Measurements from ENCODE around the gene NDST1.

The NDST1 gene

DNA sequence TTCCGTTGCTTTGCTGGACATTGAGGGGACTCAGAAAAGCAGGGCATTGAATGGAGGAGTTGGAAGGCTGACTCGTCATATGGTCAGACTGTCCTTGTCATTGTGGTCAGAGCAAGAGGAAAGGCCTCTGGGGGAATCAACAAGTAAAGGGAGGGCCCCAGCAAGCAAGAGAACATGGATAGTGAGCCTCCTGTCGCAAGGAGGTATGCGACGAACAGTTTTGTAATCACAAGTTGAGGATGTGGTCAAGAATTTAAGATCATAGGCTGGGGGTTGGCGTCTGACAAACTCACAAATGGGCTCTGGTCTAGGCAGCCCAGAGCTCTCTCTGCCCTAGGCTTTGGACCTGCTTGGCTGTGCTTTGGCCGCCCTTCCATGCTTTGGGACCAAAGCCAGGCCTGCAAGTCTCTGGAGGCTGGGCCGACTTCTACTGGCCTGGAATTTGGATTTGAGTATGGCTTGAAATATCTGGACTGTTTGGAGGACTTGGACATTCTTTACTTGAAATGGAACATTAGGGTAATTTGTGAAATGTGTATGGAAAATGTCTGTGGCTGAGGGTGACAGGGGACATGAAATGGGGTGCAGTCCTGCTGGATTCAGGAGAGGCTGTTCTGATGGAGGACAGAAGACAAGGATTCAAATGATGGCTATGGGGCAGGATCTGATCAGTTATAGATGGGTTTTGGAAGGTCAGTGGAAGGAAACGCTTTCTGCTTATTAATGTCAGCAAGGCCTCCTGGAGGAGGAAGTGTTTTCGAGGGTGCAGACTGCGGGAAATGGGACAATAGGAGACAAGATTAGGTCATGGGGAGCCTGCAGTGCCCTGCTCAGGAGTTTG lies 19.2 kb upstream of the NDST1 start:
- in situ Hi-C loops (cut with MboI; ENCODE audit: low sequenced_read_pairs) = no loop called here

DNA sequence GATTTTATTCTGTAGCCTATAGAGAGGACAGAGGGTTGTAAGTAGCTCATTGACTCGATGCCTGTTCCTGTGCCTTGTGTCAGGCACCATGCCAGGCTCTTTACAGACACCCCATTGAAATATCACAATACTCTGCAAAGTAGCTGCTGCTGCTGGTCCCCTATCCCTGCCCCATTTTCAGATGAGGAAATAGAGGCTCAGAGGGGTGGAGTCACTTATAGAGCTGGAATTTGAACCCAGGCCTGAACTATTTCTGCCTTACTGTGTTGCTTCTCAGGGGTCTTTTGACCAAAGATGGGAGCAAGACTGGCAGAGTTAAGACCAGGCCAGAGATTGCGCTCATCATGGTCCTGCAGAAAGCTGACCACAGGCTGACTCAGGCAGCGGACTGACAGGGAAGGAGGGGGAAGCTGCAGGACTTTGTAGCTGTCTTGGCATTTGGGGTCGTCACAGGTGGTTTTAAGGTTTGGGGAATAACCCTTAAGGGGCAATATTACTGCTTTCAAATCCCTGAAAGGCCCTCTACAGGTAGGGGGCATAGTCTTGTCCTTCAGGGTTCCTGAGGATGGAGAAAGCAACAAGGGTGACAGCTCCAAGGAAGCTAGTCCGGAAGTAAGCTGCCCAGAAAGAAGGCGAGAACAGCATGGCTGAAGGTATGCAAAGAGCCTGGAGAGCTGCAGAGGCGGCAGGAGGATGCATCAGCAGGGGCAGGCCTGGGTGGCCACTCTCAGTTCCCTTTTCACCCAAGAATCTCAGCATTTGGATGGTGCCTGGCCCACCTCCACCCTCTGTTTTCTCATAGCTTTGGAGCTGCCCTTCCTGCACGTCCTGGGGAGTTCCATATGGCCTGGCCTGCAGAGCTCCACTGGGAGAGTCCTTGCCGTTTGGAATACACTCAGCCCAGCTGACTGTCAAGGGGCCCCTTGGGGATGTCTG lies 18.3 kb upstream of the NDST1 start:
- in situ Hi-C loops (cut with MboI; ENCODE audit: low sequenced_read_pairs) = no loop called here

DNA sequence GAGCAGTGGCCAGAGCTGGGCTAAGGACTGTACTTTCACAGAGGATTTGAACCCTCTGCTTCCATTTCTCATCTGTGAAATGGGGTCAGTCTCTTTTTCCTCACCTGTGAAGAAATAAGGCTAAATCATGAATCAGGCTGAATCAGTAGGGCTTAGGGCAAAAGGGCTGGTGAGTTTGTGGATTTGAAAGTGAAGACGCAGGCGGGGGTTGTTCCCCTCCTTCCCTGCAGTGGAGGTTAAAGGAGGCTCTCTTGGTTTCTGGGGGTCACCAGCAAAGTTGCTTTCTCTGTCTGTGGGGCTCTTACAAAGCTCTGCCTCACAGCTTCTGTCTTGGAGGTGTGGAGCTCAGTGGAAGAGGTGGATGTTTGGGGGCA lies 17.6 kb upstream of the NDST1 start:
- in situ Hi-C loops (cut with MboI; ENCODE audit: low sequenced_read_pairs) = no loop called here

DNA sequence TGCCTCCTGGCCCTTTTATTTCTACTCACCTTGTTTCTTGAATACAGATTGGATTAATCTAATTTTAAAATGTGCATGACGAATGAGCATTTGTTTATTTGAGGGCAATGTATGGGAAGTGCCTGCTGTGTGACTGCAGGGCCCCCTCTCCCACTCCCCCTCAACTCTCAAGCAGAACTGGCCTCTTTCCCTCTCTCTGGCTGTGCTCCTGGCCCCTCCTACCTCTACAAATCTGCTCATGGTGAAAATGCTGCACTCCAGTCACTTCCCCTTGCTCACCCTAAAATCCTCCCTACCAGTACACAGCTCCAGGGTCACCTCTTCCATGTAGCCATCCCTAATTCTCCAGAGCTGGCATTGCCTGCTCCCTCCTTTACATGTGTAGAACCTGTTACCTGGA lies 17.2 kb upstream of the NDST1 start:
- in situ Hi-C loops (cut with MboI; ENCODE audit: low sequenced_read_pairs) = no loop called here

DNA sequence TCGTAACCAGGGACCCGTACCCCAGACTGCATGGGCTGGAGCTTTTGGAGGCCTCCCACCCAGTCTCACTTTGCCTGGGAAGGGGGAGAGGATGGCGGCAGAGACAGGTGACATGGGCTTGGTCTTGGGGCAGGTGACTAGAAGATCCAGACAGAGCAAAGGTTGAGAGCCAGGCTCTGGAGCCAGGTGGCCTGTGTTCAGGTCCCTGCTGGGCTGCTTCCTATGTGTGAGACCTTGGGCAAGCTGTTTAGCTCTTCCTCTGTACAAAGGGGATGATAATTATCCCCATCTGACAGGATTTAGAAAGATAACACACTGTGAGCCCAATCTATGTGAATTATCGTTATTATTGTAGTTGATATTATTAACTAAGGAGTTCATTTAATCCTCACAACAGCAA lies 16.1 kb upstream of the NDST1 start:
- in situ Hi-C loops (cut with MboI; ENCODE audit: low sequenced_read_pairs) = no loop called here

DNA sequence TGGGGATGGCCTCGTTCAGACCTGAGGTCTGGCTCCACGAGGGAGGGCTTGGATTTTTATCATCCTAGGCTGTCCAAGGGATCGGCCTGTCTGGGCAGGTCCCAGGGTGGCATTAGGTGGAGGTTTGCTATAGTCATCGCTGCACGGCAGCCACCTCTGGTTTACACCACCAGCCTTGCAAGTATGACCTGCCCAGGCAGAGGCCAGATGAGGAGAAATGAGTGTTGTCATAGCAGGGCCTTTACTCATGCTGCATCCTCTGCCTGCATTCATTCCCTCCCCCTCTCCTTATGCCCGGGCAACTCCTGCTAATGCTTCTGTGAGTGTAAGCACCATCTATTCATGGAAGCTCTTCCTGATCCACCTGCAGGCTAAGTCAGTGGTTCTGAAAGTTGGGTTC lies 15.3 kb upstream of the NDST1 start:
- in situ Hi-C loops (cut with MboI; ENCODE audit: low sequenced_read_pairs) = no loop called here

DNA sequence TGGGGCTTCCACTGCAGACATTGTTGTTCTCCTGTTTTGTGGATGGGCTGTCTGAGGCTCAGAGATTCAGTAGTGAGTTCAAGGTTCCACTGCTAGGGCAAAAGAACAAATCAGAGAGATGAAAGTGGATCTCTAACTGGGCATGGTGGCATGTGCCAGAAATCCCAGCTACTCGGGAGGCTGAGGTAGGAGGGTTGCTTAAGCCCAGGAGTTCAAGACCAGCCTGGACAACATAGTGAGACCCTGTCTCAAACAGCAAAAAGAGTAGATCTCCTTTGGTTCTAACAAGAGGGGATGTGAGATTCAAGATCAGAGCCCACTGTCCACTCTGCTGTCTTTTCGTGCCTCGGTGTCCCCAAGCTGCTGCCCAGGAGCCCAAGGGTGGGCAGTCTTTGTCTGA lies 11.8 kb upstream of the NDST1 start:
- in situ Hi-C loops (cut with MboI; ENCODE audit: low sequenced_read_pairs) = no loop called here

DNA sequence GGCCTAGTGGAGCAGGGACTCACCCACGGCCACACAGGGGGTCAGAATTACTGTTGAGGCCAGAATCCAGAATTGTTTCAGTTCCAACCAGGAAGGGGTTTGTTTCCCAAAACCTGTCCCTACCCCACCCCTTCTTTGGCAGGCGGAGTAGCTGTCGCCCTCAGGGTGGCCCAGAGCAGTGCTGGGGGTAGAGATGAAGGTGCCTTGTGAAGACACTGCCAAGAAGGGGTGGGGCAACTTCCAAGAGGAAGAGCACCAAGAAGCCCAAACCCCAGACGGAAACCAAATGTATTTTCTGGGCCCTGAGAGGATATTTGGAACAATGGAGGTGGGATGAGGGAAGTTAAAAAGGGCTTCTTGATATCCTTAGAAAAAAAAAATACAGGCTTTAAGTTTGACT lies 11.4 kb upstream of the NDST1 start:
- in situ Hi-C loops (cut with MboI; ENCODE audit: low sequenced_read_pairs) = no loop called here

DNA sequence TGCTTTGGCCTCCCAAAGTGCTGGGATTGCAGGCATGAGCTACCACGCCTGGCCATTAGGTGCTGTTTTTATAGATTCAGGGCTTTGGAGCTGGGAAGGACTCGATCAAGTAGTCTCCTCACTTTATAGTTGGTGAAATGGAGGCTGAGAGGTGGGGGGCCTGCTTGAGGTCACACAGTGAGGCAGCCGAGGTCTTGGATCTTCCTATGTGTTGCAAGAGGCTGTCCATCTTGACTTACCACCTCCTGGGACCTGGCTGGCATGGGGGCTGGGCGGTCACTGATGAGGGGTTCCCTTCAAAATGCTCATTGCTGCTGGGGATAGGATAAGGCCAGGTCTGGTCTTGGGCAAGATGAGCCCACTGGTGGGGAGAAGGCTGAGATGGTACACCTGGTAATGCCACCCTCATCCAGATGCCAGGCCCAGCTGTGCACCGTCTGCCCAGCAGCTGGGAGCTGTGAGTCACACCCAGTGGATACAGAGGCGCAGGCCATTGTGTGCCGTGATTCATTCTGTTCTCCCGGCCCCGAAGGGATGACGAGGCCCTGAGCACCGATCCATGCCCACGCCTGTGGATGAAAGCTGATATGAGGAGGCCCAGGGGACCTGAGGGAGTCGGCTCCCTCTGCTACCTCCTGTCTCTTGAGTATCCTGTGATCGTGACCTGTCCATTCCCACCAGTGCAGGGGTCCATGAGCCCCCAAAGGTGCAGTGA lies 10.5 kb upstream of the NDST1 start:
- in situ Hi-C loops (cut with MboI; ENCODE audit: low sequenced_read_pairs) = no loop called here

DNA sequence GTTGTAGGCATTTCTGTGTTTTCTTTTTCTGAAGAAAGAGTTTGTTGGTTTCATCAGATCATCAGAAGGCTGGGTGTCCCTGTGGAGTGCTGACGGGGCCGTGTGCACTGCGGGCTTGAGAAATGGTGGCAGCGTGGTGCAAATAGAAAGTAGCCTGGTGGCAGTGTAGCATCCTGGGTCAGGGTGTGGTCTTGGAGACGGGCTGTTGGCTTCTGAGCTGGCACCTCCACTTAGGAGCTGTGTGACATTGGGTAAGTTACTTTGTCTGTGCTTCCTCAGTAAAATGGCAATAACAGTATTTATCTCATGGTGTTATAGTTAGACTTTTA lies 10.0 kb upstream of the NDST1 start:
- in situ Hi-C loops (cut with MboI; ENCODE audit: low sequenced_read_pairs) = no loop called here

DNA sequence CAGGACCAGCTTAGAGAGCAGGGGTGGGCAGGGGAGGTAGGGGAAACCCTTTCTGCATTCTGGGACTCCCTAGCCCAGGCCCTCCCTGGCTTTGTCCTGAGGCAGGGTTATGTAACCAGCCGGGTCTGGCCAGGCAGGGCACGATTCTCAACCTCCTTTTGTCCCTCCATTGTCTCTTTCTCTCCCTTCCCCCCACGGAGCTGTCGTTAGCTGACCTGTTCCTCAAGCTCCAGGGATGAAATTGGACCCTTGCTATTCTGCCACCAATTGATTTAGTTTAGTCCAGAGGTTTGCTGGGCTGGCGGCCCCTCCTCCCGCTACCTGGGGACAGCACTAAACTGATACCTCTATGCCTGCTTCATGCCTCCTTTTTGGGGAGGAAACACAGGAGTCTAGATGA lies 9.4 kb upstream of the NDST1 start:
- in situ Hi-C loops (cut with MboI; ENCODE audit: low sequenced_read_pairs) = no loop called here

DNA sequence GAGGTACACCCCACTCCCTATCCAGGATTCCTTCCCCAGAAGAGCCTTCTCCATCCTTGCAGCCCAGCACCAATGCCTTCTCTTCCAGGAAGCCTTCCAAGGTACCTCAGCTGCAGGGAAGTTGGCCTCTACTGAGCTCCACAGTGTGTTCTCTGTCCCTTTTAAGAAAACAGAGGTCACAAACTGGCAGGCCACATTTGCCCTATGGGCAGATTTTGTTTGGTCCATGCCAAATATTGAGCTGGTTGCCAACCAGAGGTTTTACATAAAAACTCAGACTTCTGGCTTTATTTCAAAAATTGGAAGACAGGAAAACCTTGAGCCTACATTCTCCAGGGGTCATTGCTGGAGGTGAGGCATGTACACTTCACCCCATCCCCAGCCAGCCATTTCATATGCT lies 9.0 kb upstream of the NDST1 start:
- in situ Hi-C loops (cut with MboI; ENCODE audit: low sequenced_read_pairs) = no loop called here

DNA sequence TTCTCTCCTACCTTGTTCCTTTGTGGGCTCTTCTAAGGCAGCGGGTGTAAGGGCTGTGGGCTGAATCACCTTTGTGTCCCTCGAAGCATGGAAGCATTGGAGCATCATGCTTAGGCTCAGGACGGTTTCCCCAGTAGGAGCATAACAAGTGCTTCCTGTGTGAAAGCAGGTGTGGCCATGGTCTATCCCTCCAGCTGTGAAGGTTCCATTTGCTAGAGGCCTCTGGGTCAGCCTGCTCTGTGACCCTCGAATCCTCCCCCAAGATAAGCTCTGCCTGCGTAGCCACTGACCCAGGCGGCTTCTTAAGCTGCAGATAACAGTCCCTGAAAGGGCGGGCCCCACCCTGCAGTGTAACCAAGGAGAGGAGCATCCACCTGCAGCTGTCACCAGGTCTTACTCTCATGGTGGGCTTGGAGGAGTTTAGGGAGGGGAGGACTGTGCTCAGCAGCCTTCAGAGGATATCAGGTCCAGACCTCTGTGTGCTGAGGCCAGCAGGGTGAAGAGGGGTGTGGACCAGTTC lies 8.4 kb upstream of the NDST1 start:
- in situ Hi-C loops (cut with MboI; ENCODE audit: low sequenced_read_pairs) = no loop called here

DNA sequence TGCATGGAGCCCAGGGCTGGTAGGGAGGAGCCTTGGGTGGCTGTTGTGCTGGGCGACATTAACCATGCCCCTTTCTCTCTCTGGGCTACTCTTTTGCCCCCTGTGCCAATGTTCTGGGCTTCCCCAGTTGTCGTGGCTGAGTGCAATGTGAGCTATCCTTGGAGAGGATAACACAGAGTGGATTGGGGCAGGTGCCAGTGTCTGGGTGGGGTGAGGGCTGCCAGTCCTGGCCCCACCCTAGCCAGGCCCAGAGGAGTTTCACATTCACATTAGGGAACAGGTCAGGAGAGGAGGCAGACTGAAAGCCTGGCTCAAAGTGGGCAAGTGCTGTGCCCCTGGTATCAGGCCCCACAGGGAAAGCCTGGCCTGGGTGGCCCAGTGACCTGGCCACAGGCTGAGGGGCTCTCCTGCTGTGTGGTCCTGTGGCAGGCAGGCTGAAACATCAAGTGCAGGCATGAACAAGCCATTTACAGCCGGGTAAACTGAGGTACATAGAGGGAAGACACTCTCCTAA lies 7.5 kb upstream of the NDST1 start:
- in situ Hi-C loops (cut with MboI; ENCODE audit: low sequenced_read_pairs) = no loop called here

DNA sequence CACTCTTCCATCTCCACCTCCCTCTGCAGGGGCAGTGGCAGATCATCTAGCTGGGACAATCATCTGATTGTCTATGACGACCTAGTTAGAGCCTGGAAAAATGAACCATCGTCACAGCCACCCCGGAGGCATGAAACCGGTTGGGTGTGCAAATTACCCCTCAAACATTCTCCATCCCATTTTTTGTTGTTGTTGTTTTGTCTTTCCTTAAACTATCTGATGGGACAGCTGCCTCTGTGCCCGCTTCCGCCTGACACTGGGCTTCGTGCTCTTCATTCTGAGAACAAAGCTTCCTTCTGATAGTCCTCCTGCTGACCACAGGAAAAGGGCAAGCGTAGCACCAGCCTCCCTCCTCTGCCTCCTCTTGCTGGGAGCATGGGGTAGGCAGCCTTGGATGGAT lies 7.0 kb upstream of the NDST1 start:
- in situ Hi-C loops (cut with MboI; ENCODE audit: low sequenced_read_pairs) = no loop called here

DNA sequence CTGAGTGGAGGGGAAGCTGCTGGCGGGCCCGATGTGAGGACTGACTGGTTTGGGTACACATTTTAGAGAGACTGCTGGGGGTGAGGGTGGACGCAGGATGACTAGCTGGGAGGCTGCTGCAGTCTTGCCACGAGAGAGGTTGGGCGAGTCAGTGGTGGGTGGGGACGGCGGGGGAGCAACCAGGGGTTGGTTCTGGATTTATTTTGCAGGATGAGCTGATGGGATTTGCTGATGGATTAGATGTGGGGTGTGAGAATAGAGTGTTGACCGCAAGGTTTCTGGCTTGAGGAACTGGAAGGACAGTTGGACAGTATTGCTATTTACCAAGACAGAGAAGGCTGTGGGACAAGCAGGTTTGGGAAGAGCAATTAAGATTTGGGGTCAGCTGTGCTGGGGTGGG lies 5.8 kb upstream of the NDST1 start:
- in situ Hi-C loops (cut with MboI; ENCODE audit: low sequenced_read_pairs) = no loop called here

DNA sequence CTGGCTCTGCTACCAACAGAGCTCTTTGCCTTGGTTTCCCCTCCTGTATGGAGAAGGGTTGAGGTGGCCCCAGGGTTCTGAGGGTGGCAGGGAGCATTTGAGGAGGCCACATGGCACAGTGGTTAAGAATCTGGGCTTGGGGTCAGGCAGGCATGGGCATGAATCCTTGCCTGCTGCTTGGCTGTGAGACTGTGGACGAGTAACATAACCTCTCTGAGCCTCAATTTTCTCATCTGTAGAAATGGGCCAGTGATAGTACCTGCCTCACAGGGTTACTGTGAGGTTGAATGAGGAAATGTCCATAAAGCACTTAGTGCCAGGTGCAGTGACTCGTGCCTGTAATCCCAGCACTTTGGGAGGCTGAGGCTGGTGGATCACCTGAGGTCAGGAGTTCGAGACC lies 5.1 kb upstream of the NDST1 start:
- in situ Hi-C loops (cut with MboI; ENCODE audit: low sequenced_read_pairs) = no loop called here

DNA sequence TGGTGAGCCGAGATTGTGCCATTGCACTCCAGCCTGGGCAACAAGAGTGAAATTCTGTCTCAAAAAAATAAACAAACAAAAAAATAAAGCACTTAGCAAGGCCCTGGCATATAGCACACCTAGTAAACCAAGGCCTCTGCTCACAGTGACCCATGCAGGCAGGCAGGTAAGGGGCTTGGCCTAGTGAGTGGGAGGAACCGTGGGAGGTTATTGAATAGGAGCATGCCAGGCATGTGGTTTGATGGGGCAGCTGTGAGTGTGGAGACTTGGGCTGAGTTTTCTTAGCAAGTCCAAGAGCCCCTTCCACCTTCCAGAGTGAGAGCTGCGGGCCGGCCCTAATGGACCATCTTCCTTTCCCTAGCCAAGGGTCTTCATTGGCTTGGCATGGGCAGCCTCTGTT lies 4.5 kb upstream of the NDST1 start:
- in situ Hi-C loops (cut with MboI; ENCODE audit: low sequenced_read_pairs) = no loop called here

DNA sequence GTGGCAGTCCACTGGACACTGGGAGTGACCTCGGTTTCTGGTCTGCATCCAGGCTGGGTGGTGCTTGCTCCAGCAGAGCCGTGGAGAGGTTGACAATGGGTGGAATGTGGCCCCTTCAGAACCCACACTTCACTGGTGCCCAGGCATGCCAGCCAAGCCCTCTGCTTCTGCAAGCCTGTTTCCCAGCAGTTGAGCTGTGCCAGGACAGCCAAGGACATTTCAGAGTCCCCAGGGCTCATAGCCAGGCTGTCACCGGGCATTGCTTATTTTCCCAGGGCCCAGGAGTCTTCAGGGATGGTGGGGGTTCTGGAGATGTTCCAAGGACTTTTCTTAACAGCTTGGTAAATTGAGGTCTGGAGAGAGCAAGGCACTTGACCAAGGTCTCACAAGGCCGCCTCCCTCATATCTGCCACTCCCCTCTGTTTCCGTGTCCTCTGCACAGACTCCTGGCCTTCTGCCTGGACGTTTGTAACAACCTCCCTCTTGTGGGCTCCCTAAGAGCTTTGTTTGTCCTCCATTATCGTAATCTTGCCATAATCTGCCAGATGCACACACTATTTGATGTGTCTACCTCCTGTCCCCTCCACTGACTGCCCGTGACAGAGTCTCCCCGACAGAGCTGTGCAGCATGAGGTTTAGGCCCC lies 3.8 kb upstream of the NDST1 start:
- in situ Hi-C loops (cut with MboI; ENCODE audit: low sequenced_read_pairs) = no loop called here

DNA sequence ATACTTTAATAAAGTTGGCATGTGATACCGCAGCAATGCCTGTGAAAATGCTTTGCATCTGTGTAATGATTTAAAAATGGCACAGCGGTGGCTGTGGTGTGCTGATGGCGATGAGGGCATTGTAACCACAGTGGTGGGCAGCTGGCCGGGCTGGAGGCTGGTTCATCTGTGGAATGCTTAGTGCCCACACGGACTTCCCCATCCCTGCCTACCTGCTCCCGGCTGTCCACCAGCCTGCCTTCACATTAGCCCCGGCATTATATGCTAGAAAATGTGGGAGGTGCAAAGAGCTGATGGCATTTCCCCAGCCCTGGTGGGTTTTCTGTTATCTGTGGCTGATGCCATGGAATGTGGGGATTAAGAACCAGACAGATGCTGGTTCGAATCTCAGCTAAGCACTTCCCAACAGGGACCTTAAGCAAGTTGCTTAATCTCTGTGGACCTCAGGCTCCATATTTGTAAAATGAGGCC lies 2.9 kb upstream of the NDST1 start:
- in situ Hi-C loops (cut with MboI; ENCODE audit: low sequenced_read_pairs) = no loop called here

DNA sequence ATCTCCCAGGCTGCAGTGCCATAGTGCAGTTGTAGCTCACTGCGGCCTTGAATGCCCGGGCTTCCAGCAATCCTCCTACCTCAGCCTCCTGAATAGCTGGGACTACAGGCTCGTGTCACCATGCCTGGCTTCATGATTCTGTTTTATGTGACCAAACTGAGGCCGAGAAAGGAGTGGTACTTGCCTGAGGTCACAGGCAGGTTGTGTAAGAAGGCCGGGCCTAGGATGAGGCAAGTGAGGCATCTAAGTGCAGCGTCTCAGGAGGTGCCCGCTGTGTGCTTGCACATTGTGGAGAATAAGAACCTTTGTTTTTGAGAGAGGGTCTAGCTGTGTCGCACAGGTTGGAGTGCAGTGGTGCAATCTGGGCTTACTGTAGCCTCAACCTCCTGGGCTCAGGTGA lies 2.1 kb upstream of the NDST1 start:
- in situ Hi-C loops (cut with MboI; ENCODE audit: low sequenced_read_pairs) = no loop called here

Measured in HL-60/S4 treated with retinoic acid at 250 ng/mL for 4 days and 3 days (cell line).